ENCODE results near the gene PTPRG.

Gene PTPRG

GRCh38 chr3:62119139-62119538 lies 557.8 kb downstream of the PTPRG start:
- ATAC-seq (ENCODE audit: low read depth) (no peak), DNase-seq (ENCODE audit: low spot score in 2 of 2) (no peak)
- Mint-ChIP-seq H3K9me3 (peaks cover 2% of the 10 kb centered on the region), H3K27ac (no peak overlapping the region), H3K4me3 (no peak overlapping the region), H3K36me3 (peaks cover 5% of the 10 kb centered on the region), H3K27me3 (no peaks in the 10 kb centered on the region), H3K4me1 (no peaks in the 10 kb centered on the region)

- Mint-ChIP-seq H3K36me3 (peaks cover 5% of the 10 kb centered on the region), H3K4me3 (no peak overlapping the region), H3K4me1 (no peaks in the 10 kb centered on the region), H3K9me3 (peaks cover 2% of the 10 kb centered on the region), H3K27me3 (no peaks in the 10 kb centered on the region), H3K27ac (no peak overlapping the region)
- DNase-seq (ENCODE audit: low spot score in 2 of 2), result no peak
- ATAC-seq (ENCODE audit: low read depth), result no peak
These were observed 561.4 kb downstream of the PTPRG start for GRCh38 chr3:62122819-62123218.

GRCh38 chr3:62125380-62125779 lies 564.0 kb downstream of the PTPRG start:
- H3K9me3 Mint-ChIP-seq, result no peaks in the 10 kb centered on the region
- no peak overlapping the region for H3K27ac Mint-ChIP-seq
- DNase-seq (ENCODE audit: low spot score in 2 of 2) (no peak), ATAC-seq (ENCODE audit: low read depth) (no peak)
- no peaks in the 10 kb centered on the region for H3K4me1 Mint-ChIP-seq
- H3K36me3 Mint-ChIP-seq, result no peaks in the 10 kb centered on the region
- no peak overlapping the region for H3K4me3 Mint-ChIP-seq
- no peaks in the 10 kb centered on the region for H3K27me3 Mint-ChIP-seq

GRCh38 chr3:62127116-62127515 lies 565.7 kb downstream of the PTPRG start:
- H3K4me1 Mint-ChIP-seq, result no peaks in the 10 kb centered on the region
- H3K9me3 Mint-ChIP-seq, result no peaks in the 10 kb centered on the region
- no peak overlapping the region for H3K4me3 Mint-ChIP-seq
- no peak for DNase-seq (ENCODE audit: low spot score in 2 of 2)
- no peaks in the 10 kb centered on the region for H3K36me3 Mint-ChIP-seq
- H3K27ac Mint-ChIP-seq, result no peak overlapping the region
- ATAC-seq (ENCODE audit: low read depth), result no peak
- no peaks in the 10 kb centered on the region for H3K27me3 Mint-ChIP-seq

GRCh38 chr3:62128051-62128450 lies 566.7 kb downstream of the PTPRG start:
- no peak for DNase-seq (ENCODE audit: low spot score in 2 of 2)

GRCh38 chr3:62128681-62129080 lies 567.3 kb downstream of the PTPRG start:
- DNase-seq (ENCODE audit: low spot score in 2 of 2) (no peak), ATAC-seq (ENCODE audit: low read depth) (no peak)
- Mint-ChIP-seq H3K27me3 (no peaks in the 10 kb centered on the region), H3K9me3 (no peaks in the 10 kb centered on the region), H3K27ac (no peak overlapping the region), H3K4me1 (no peaks in the 10 kb centered on the region), H3K36me3 (no peaks in the 10 kb centered on the region), H3K4me3 (no peak overlapping the region)

More at GRCh38 chr3:62128051-62128450, 566.7 kb downstream of the PTPRG start:
- no peaks in the 10 kb centered on the region for H3K36me3 Mint-ChIP-seq
- no peak for ATAC-seq (ENCODE audit: low read depth)
- no peaks in the 10 kb centered on the region for H3K27me3 Mint-ChIP-seq
- H3K9me3 Mint-ChIP-seq, result no peaks in the 10 kb centered on the region
- no peak overlapping the region for H3K27ac Mint-ChIP-seq
- H3K4me1 Mint-ChIP-seq, result no peaks in the 10 kb centered on the region
- no peak overlapping the region for H3K4me3 Mint-ChIP-seq

GRCh38 chr3:62131050-62131449 lies 569.7 kb downstream of the PTPRG start:
- H3K27ac Mint-ChIP-seq, result no peak overlapping the region
- H3K27me3 Mint-ChIP-seq, result no peaks in the 10 kb centered on the region
- DNase-seq (ENCODE audit: low spot score in 2 of 2) (no peak), ATAC-seq (ENCODE audit: low read depth) (no peak)
- no peaks in the 10 kb centered on the region for H3K4me1 Mint-ChIP-seq
- H3K4me3 Mint-ChIP-seq, result no peak overlapping the region
- no peaks in the 10 kb centered on the region for H3K9me3 Mint-ChIP-seq
- H3K36me3 Mint-ChIP-seq, result no peaks in the 10 kb centered on the region

GRCh38 chr3:62131620-62132019 lies 570.2 kb downstream of the PTPRG start:
- ATAC-seq (ENCODE audit: low read depth) (no peak), DNase-seq (ENCODE audit: low spot score in 2 of 2) (no peak)
- H3K36me3 Mint-ChIP-seq, result peaks cover 2% of the 10 kb centered on the region
- H3K27ac Mint-ChIP-seq, result no peak overlapping the region
- no peaks in the 10 kb centered on the region for H3K27me3 Mint-ChIP-seq
- H3K4me3 Mint-ChIP-seq, result no peak overlapping the region
- no peaks in the 10 kb centered on the region for H3K4me1 Mint-ChIP-seq
- H3K9me3 Mint-ChIP-seq, result no peaks in the 10 kb centered on the region

GRCh38 chr3:62132027-62132602 lies 570.7 kb downstream of the PTPRG start:
- Mint-ChIP-seq H3K4me1 (no peaks in the 10 kb centered on the region), H3K4me3 (no peak overlapping the region), H3K36me3 (peaks cover 2% of the 10 kb centered on the region), H3K27ac (no peak overlapping the region), H3K27me3 (no peaks in the 10 kb centered on the region), H3K9me3 (no peaks in the 10 kb centered on the region)
- DNase-seq (ENCODE audit: low spot score in 2 of 2) (no peak), ATAC-seq (ENCODE audit: low read depth) (no peak)

GRCh38 chr3:62133015-62133414 lies 571.6 kb downstream of the PTPRG start:
- no peaks in the 10 kb centered on the region for H3K27me3 Mint-ChIP-seq
- DNase-seq (ENCODE audit: low spot score in 2 of 2) (no peak), ATAC-seq (ENCODE audit: low read depth) (no peak)
- no peaks in the 10 kb centered on the region for H3K4me1 Mint-ChIP-seq
- H3K27ac Mint-ChIP-seq, result no peak overlapping the region
- H3K4me3 Mint-ChIP-seq, result no peak overlapping the region
- H3K36me3 Mint-ChIP-seq, result peaks cover 2% of the 10 kb centered on the region
- no peaks in the 10 kb centered on the region for H3K9me3 Mint-ChIP-seq

- no peaks in the 10 kb centered on the region for H3K9me3 Mint-ChIP-seq
- no peak overlapping the region for H3K4me3 Mint-ChIP-seq
- no peak overlapping the region for H3K27ac Mint-ChIP-seq
- H3K27me3 Mint-ChIP-seq, result no peaks in the 10 kb centered on the region
- no peaks in the 10 kb centered on the region for H3K4me1 Mint-ChIP-seq
- no peak for ATAC-seq (ENCODE audit: low read depth)
- no peak for DNase-seq (ENCODE audit: low spot score in 2 of 2)
- H3K36me3 Mint-ChIP-seq, result peaks cover 2% of the 10 kb centered on the region
These were observed 572.7 kb downstream of the PTPRG start for GRCh38 chr3:62134061-62134496.

- no peak overlapping the region for H3K27ac Mint-ChIP-seq
These were observed 574.4 kb downstream of the PTPRG start for GRCh38 chr3:62135741-62136140.

GRCh38 chr3:62139957-62140356 lies 578.6 kb downstream of the PTPRG start:
- Mint-ChIP-seq H3K4me3 (no peak overlapping the region), H3K36me3 (peaks cover 2% of the 10 kb centered on the region), H3K27ac (no peak overlapping the region), H3K9me3 (no peaks in the 10 kb centered on the region), H3K27me3 (no peaks in the 10 kb centered on the region), H3K4me1 (no peaks in the 10 kb centered on the region)
- no peak for ATAC-seq (ENCODE audit: low read depth)
- no peak for DNase-seq (ENCODE audit: low spot score in 2 of 2)

More at GRCh38 chr3:62135741-62136140, 574.4 kb downstream of the PTPRG start:
- DNase-seq (ENCODE audit: low spot score in 2 of 2) (no peak), ATAC-seq (ENCODE audit: low read depth) (no peak)
- no peaks in the 10 kb centered on the region for H3K9me3 Mint-ChIP-seq
- no peak overlapping the region for H3K4me3 Mint-ChIP-seq
- no peaks in the 10 kb centered on the region for H3K4me1 Mint-ChIP-seq
- peaks cover 2% of the 10 kb centered on the region for H3K36me3 Mint-ChIP-seq
- no peaks in the 10 kb centered on the region for H3K27me3 Mint-ChIP-seq

GRCh38 chr3:62142331-62143085 lies 581.1 kb downstream of the PTPRG start:
- ATAC-seq (ENCODE audit: low read depth) (no peak), DNase-seq (ENCODE audit: low spot score in 2 of 2) (no peak)
- no peaks in the 10 kb centered on the region for H3K27me3 Mint-ChIP-seq
- no peak overlapping the region for H3K27ac Mint-ChIP-seq
- no peaks in the 10 kb centered on the region for H3K36me3 Mint-ChIP-seq
- no peak overlapping the region for H3K4me3 Mint-ChIP-seq
- no peaks in the 10 kb centered on the region for H3K9me3 Mint-ChIP-seq
- H3K4me1 Mint-ChIP-seq, result no peaks in the 10 kb centered on the region
